CD1c-positive myeloid dendritic cell (primary cell): ENCODE results near the gene PTPN13.
"Not testable (repeated sequence)": the region's sequence is repeated elsewhere in the genome, so short reads cannot be mapped to it uniquely, and the experiment has no call there.

Experiments used
- DNase-seq: peaks from one replicate; pipeline ENCODE4 v3.0.0-alpha.2; 2016; ENCODE audit errors: extremely low spot score

Gene PTPN13

GRCh38 chr4:86719149-86719548, 125.0 kb downstream of the PTPN13 start:
- not testable (repeated sequence) for DNase-seq

GRCh38 chr4:86720508-86721068, 126.5 kb downstream of the PTPN13 start:
- DNase-seq = no peak

GRCh38 chr4:86721412-86721811, 127.3 kb downstream of the PTPN13 start:
- no peak for DNase-seq

GRCh38 chr4:86730310-86730709, 136.2 kb downstream of the PTPN13 start:
- DNase-seq = no peak

GRCh38 chr4:86737244-86737643, 143.1 kb downstream of the PTPN13 start:
- DNase-seq = no peak

GRCh38 chr4:86741846-86742245, 147.7 kb downstream of the PTPN13 start:
- DNase-seq = no peak

GRCh38 chr4:86744570-86744969, 150.5 kb downstream of the PTPN13 start:
- no peak for DNase-seq

- no peak for DNase-seq
Observed at GRCh38 chr4:86749121-86749520, 155.0 kb downstream of the PTPN13 start.

- DNase-seq = no peak
Observed at GRCh38 chr4:86755388-86755787, 161.3 kb downstream of the PTPN13 start.

GRCh38 chr4:86757468-86757867, 163.4 kb downstream of the PTPN13 start:
- no peak for DNase-seq

GRCh38 chr4:86759298-86759697, 165.2 kb downstream of the PTPN13 start:
- no peak for DNase-seq

- no peak for DNase-seq
Observed at GRCh38 chr4:86762649-86763048, 168.5 kb downstream of the PTPN13 start.

GRCh38 chr4:86769794-86770193, 175.7 kb downstream of the PTPN13 start:
- no peak for DNase-seq

GRCh38 chr4:86771141-86771540, 177.0 kb downstream of the PTPN13 start:
- DNase-seq = no peak

- no peak for DNase-seq
Observed at GRCh38 chr4:86775061-86775460, 180.9 kb downstream of the PTPN13 start.

- DNase-seq = no peak
Observed at GRCh38 chr4:86778175-86778574, 184.1 kb downstream of the PTPN13 start.

GRCh38 chr4:86788826-86789225, 194.7 kb downstream of the PTPN13 start:
- DNase-seq = no peak

GRCh38 chr4:86791126-86791525, 197.0 kb downstream of the PTPN13 start:
- DNase-seq = no peak

- DNase-seq = no peak
Observed at GRCh38 chr4:86809809-86810208, 215.7 kb downstream of the PTPN13 start.

- DNase-seq = no peak
Observed at GRCh38 chr4:86810847-86811246, 216.7 kb downstream of the PTPN13 start.

GRCh38 chr4:86815653-86816052, 221.5 kb downstream of the PTPN13 start:
- DNase-seq = no peak

GRCh38 chr4:86816501-86817273, 222.6 kb downstream of the PTPN13 start:
- no peak for DNase-seq

GRCh38 chr4:86818211-86818610, 224.1 kb downstream of the PTPN13 start:
- no peak for DNase-seq

- no peak for DNase-seq
Observed at GRCh38 chr4:86818841-86819240, 224.7 kb downstream of the PTPN13 start.
